NCI-H2029 treated with DMSO at 0.1 percent for 48 hours (cell line): Measurements from ENCODE around the gene TTC28.

ENCODE experiments used
- DNase-seq: peaks from one replicate; lab custom pipeline; 2025; lab: John Stamatoyannopoulos, UW

The TTC28 gene

GRCh38 chr22:28440592-28441390, 238.8 kb downstream of the TTC28 start:
- DNase-seq = no peak

GRCh38 chr22:28438183-28438768, 241.4 kb downstream of the TTC28 start:
- peak; percentile 7 for DNase-seq

GRCh38 chr22:28435982-28436381, 243.7 kb downstream of the TTC28 start:
- DNase-seq = no peak

GRCh38 chr22:28435140-28435768, 244.4 kb downstream of the TTC28 start:
- no peak for DNase-seq

GRCh38 chr22:28430466-28431025, 249.1 kb downstream of the TTC28 start:
- DNase-seq = no peak

- no peak for DNase-seq
These were observed 249.9 kb downstream of the TTC28 start for GRCh38 chr22:28429711-28430110.

GRCh38 chr22:28428271-28428670, 251.4 kb downstream of the TTC28 start:
- no peak for DNase-seq

GRCh38 chr22:28426346-28427132, 253.1 kb downstream of the TTC28 start:
- no peak for DNase-seq

GRCh38 chr22:28425211-28425610, 254.4 kb downstream of the TTC28 start:
- no peak for DNase-seq

GRCh38 chr22:28424427-28425080, 255.1 kb downstream of the TTC28 start:
- peak; percentile 86 for DNase-seq

GRCh38 chr22:28419919-28420318, 259.7 kb downstream of the TTC28 start:
- no peak for DNase-seq

GRCh38 chr22:28418008-28418407, 261.6 kb downstream of the TTC28 start:
- no peak for DNase-seq

- DNase-seq = no peak
These were observed 262.2 kb downstream of the TTC28 start for GRCh38 chr22:28417431-28417830.

- DNase-seq = no peak
These were observed 264.7 kb downstream of the TTC28 start for GRCh38 chr22:28414913-28415312.

GRCh38 chr22:28413612-28414399, 265.8 kb downstream of the TTC28 start:
- no peak for DNase-seq

- DNase-seq = no peak
These were observed 267.5 kb downstream of the TTC28 start for GRCh38 chr22:28412109-28412508.

- no peak for DNase-seq
These were observed 268.5 kb downstream of the TTC28 start for GRCh38 chr22:28411125-28411524.

- DNase-seq = no peak
These were observed 269.4 kb downstream of the TTC28 start for GRCh38 chr22:28410050-28410816.

- DNase-seq = no peak
These were observed 270.9 kb downstream of the TTC28 start for GRCh38 chr22:28408709-28409108.

GRCh38 chr22:28407645-28408044, 272.0 kb downstream of the TTC28 start:
- no peak for DNase-seq
